B cell (primary cell): Measurements from ENCODE around the gene CAMK2B. TPM values are rescaled to one million over a fixed set of nuclear protein-coding genes. Genes with fewer than 3 reads are reported as not detected.

ENCODE experiments used
- ATAC-seq: fragments of 200-7000 bp; cut with Tn5 transposase; one replicate; pipeline ENCODE4 v1.10.0; 2021; ENCODE audit warnings: low read depth, mild to moderate bottlenecking, moderate number of reproducible peaks, moderate library complexity
- CTCF ChIA-PET: fragments of 350-600 bp; sonication (Branson Sonifier 250); formaldehyde crosslinking; loops from one replicate; lab custom pipeline; 2021; ENCODE audit warnings: antibody characterized with exemption, inconsistent platforms; lab: Charles Lee
- POLR2A ChIA-PET: fragments of 350-600 bp; sonication (Branson Sonifier 250); formaldehyde crosslinking; loops from one replicate; lab custom pipeline; 2021; ENCODE audit warnings: antibody characterized with exemption; lab: Charles Lee
- DNase-seq: peaks from one replicate; pipeline ENCODE4 v3.0.0; 2013
- H2AFZ ChIP-seq: 2 replicates; pipeline ENCODE4 v1.6.1; 2012; ENCODE audit warnings: mild to moderate bottlenecking, low read depth, low read length; ENCODE audit not compliant: insufficient read depth, poor library complexity, severe bottlenecking
- H3K27ac ChIP-seq, 2 donors: 1 replicate in 1 of 2; 2 replicates in 1 of 2; pipeline ENCODE4 v1.5.1; 2012 to 2013; ENCODE audit warnings: low read length in 2 of 2, mild to moderate bottlenecking in 2 of 2, moderate library complexity in 1 of 2
- H3K27me3 ChIP-seq, 4 experiments: fragments of 200-600 bp in 1 of 4; sonication (generic) in 1 of 4; replicated peaks in 1 of 4; 1 replicate in 2 of 4; 2 replicates in 2 of 4; pipeline versions ENCODE4 v1.6.1 to v1.7.0; 2013 to 2016; ENCODE audit warnings: low read length in 3 of 4, mild to moderate bottlenecking in 2 of 4, mixed read lengths in 1 of 4, moderate library complexity in 1 of 4; ENCODE audit not compliant: insufficient read depth in 4 of 4, control insufficient read depth in 3 of 4; ENCODE audit errors: control extremely low read depth in 1 of 4
- H3K36me3 ChIP-seq, 2 experiments: replicated peaks in 1 of 2; 1 replicate in 1 of 2; 2 replicates in 1 of 2; pipeline versions ENCODE4 v1.6.1 to v1.7.1; 2013; ENCODE audit warnings: low read length in 1 of 2; ENCODE audit not compliant: insufficient read depth in 2 of 2, control insufficient read depth in 1 of 2; ENCODE audit errors: control extremely low read depth in 1 of 2, extremely low read depth in 1 of 2
- H3K4me1 ChIP-seq, 2 donors: fragments of 200-600 bp in 1 of 2; sonication (generic) in 1 of 2; 1 replicate in 1 of 2; 2 replicates in 1 of 2; pipeline versions ENCODE4 v1.5.1 to v1.6.1; 2013 to 2017; ENCODE audit warnings: low read length in 2 of 2; ENCODE audit not compliant: control insufficient read depth in 2 of 2, insufficient read depth in 2 of 2
- H3K4me2 ChIP-seq: replicated peaks from 2 replicates; pipeline ENCODE3; 2012; ENCODE audit warnings: mild to moderate bottlenecking, low read depth, low read length; ENCODE audit not compliant: poor library complexity, severe bottlenecking
- H3K4me3 ChIP-seq, 5 experiments: fragments of 200-600 bp in 1 of 5; sonication (generic) in 1 of 5; 1 replicate in 3 of 5; 2 replicates in 2 of 5; pipeline versions ENCODE4 v1.5.1 to v1.7.0; 2011 to 2016; ENCODE audit warnings: low read length in 4 of 5, mild to moderate bottlenecking in 4 of 5, low read depth in 2 of 5, control low read depth in 1 of 5, moderate library complexity in 1 of 5; ENCODE audit not compliant: insufficient read depth in 1 of 5; ENCODE audit errors: control extremely low read depth in 1 of 5, extremely low read depth in 1 of 5
- H3K79me2 ChIP-seq: fragments of 200-600 bp; sonication (generic); one replicate; pipeline ENCODE4 v1.6.0; 2016; ENCODE audit warnings: low read length; ENCODE audit not compliant: control insufficient read depth, insufficient read depth
- H3K9ac ChIP-seq: fragments of 200-600 bp; sonication (generic); 2 replicates; pipeline ENCODE4 v1.6.1; 2017; ENCODE audit warnings: mild to moderate bottlenecking, low read length, moderate library complexity
- H3K9me3 ChIP-seq, 3 donors: one replicate each; pipeline versions ENCODE4 v1.6.1 to v1.7.1; 2013; ENCODE audit warnings: low read length in 2 of 3; ENCODE audit not compliant: control insufficient read depth in 2 of 3, insufficient read depth in 1 of 3; ENCODE audit errors: control extremely low read depth in 1 of 3
- H4K20me1 ChIP-seq: 2 replicates; pipeline ENCODE4 v1.6.0; 2012; ENCODE audit warnings: mild to moderate bottlenecking, low read length; ENCODE audit not compliant: insufficient read depth, control insufficient read depth, poor library complexity, severe bottlenecking
- H3K27ac Mint-ChIP-seq: one replicate; pipeline ENCODE4 v1.8.0; 2021; ENCODE audit warnings: mixed read lengths
- H3K27me3 Mint-ChIP-seq: one replicate; pipeline ENCODE4 v1.8.0; 2021; ENCODE audit warnings: mixed read lengths
- H3K4me1 Mint-ChIP-seq: one replicate; pipeline ENCODE4 v1.8.0; 2021; ENCODE audit warnings: mixed read lengths
- H3K4me3 Mint-ChIP-seq: one replicate; pipeline ENCODE4 v1.8.0; 2021; ENCODE audit warnings: mixed read lengths
- H3K9me3 Mint-ChIP-seq: one replicate; pipeline ENCODE4 v1.8.0; 2022; ENCODE audit warnings: mixed read lengths; ENCODE audit not compliant: insufficient read depth
- EZH2 ChIP-seq: IDR thresholded peaks from 2 replicates; pipeline ENCODE4 v1.6.1; 2012; ENCODE audit warnings: borderline replicate concordance, low read depth, mild to moderate bottlenecking, moderate library complexity, low read length; ENCODE audit not compliant: insufficient read depth, poor library complexity, severe bottlenecking
- WGBS: methylation state at CpG from one replicate; pipeline ENCODE4 v1.1.5; 2013; ENCODE audit warnings: missing lambda C conversion rate; ENCODE audit not compliant: insufficient coverage; 5-methylcytosine and 5-hydroxymethylcytosine counted together
- intact Hi-C: fragments of 100-400 bp; cut with micrococcal nuclease; formaldehyde crosslinking; loops from one replicate; pipeline ENCODE4 v1.10.0; 2022
- polyA plus RNA-seq: library from polyadenylated mRNA; depleted of rRNA; stranded (reverse); fragments of >200 nt; gene quantifications from 2 replicates; pipeline ENCODE4 v1.2.3, GENCODE V29; 2012
- total RNA-seq, 2 donors: library from RNA; stranded (reverse); fragments of 120-200 nt in 1 of 2; gene quantifications; 1 replicate in 1 of 2; 2 replicates in 1 of 2; pipeline versions ENCODE4 v1.2.3 to v1.2.4, GENCODE V29; 2013 to 2022
- TF ChIP-seq, protein P1 (sequence below): fragments of 200-600 bp; IDR thresholded peaks from one replicate; pipeline ENCODE4 v1.8.0; 2022; ENCODE audit warnings: antibody characterized with exemption, mild to moderate bottlenecking

The CAMK2B gene
- total and polyA plus RNA-seq, 2 donors (not counting 1 experiment from before 2014, with no cell fraction given), result 0.42 TPM; not detected in 1

DNA sequence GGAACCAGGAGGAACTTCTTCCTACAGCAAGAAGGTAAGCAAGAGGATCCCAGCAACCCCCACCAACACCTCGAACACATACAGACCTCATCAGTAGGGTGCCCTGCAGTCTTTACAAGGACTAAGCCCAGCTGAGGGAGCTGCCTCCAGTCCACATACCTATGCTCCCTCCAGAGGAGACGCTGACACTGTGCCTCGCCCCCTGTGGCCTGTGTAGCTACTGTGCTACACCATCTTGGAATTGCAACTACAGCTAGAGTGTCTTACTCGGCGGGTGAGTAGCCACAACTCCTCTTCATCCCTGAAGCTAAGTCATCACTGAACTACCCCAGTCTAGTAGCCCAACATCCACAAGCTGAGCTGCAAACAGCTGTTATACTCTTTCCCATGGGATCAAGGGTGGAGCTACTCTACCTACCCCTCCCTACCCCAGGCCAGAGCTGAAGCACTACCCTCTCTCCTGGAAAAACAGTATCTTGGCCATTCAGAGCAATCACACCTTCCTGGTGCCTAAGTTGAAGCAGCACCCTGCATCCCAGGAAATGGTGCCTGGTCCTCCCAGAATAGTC, 42.2 kb upstream of the CAMK2B start:
- ATAC-seq, result no peak
- Histone ChIP-seq H3K79me2 (no peaks in the 10 kb centered on the region), H3K9me3 (peaks cover 0 to 7% (median 4%) of the 10 kb centered on the region in 3 donors), H3K27me3 (peaks cover 0 to 20% (median 3%) of the 10 kb centered on the region in 4 experiments), H3K4me2 (no peak overlapping the region), H2AFZ (no peak overlapping the region), H4K20me1 (no peaks in the 10 kb centered on the region), H3K9ac (no peak overlapping the region), H3K36me3 (no peaks in the 10 kb centered on the region), H3K27ac (no peak overlapping the region), H3K4me3 (no peak overlapping the region), H3K4me1 (no peaks in the 10 kb centered on the region)
- H3K9me3 Mint-ChIP-seq, result peaks cover 2% of the 10 kb centered on the region
- ChIA-PET CTCF (no interaction called here), POLR2A (no interaction called here)
- no peak for DNase-seq
- peaks cover 35% of the 10 kb centered on the region for H3K27me3 Mint-ChIP-seq
- no peak overlapping the region for H3K4me3 Mint-ChIP-seq
- TF ChIP-seq EZH2, result no peak
- TF ChIP-seq, protein P1, sequence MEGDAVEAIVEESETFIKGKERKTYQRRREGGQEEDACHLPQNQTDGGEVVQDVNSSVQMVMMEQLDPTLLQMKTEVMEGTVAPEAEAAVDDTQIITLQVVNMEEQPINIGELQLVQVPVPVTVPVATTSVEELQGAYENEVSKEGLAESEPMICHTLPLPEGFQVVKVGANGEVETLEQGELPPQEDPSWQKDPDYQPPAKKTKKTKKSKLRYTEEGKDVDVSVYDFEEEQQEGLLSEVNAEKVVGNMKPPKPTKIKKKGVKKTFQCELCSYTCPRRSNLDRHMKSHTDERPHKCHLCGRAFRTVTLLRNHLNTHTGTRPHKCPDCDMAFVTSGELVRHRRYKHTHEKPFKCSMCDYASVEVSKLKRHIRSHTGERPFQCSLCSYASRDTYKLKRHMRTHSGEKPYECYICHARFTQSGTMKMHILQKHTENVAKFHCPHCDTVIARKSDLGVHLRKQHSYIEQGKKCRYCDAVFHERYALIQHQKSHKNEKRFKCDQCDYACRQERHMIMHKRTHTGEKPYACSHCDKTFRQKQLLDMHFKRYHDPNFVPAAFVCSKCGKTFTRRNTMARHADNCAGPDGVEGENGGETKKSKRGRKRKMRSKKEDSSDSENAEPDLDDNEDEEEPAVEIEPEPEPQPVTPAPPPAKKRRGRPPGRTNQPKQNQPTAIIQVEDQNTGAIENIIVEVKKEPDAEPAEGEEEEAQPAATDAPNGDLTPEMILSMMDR, result no peak
- no peak overlapping the region for H3K27ac Mint-ChIP-seq
- intact Hi-C loops, result no loop called here
- 84% methylated on average over 5 of the region's 5 CpGs for WGBS
- H3K4me1 Mint-ChIP-seq, result no peaks in the 10 kb centered on the region

DNA sequence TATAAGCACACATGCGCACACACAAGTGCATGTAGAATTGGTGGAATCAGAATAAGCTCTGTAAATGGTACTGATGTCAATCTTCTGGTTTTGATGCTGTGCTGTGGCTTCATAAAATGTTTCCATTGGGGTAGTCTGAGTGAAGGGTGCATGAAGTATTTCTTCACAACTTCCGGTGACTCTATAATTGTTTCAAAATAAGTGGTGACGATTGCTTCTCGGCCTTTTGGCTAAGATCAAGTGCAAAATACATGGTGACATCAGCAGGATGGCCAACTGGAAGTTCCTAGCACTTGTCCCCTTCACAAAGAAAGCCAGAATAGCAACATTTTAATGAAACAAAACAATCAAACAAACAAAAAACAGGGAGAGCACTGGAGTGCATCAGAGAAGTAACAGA, 41.6 kb upstream of the CAMK2B start:
- CTCF ChIA-PET, result no interaction called here
- 92% methylated on average over 3 of the region's 4 CpGs for WGBS
- no peak overlapping the region for H3K4me3 Mint-ChIP-seq
- peaks cover 41% of the 10 kb centered on the region for H3K27me3 Mint-ChIP-seq
- no peaks in the 10 kb centered on the region for H3K4me1 Mint-ChIP-seq
- ATAC-seq (no peak), DNase-seq (no peak)
- Histone ChIP-seq H3K27ac (no peak overlapping the region), H3K4me3 (no peak overlapping the region), H3K4me2 (no peak overlapping the region), H4K20me1 (no peaks in the 10 kb centered on the region), H3K9me3 (peaks cover 0 to 7% (median 4%) of the 10 kb centered on the region in 3 donors), H3K79me2 (no peaks in the 10 kb centered on the region), H3K4me1 (no peaks in the 10 kb centered on the region), H2AFZ (no peak overlapping the region), H3K27me3 (peaks cover 0 to 20% (median 3%) of the 10 kb centered on the region in 4 experiments), H3K36me3 (no peaks in the 10 kb centered on the region), H3K9ac (no peak overlapping the region)
- POLR2A ChIA-PET, result no interaction called here
- no peak overlapping the region for H3K27ac Mint-ChIP-seq
- intact Hi-C loops, result no loop called here
- TF ChIP-seq, protein P1, result no peak
- no peak for TF ChIP-seq EZH2
- H3K9me3 Mint-ChIP-seq, result peaks cover 2% of the 10 kb centered on the region
